ENCODE results near the gene CLCN1. TPM values are rescaled to one million over a fixed set of nuclear protein-coding genes. Genes with fewer than 3 reads are reported as not detected.
A peak's percentile ranks its signal among the peaks of the same experiment; 100 is the strongest.

CLCN1 gene

DNA sequence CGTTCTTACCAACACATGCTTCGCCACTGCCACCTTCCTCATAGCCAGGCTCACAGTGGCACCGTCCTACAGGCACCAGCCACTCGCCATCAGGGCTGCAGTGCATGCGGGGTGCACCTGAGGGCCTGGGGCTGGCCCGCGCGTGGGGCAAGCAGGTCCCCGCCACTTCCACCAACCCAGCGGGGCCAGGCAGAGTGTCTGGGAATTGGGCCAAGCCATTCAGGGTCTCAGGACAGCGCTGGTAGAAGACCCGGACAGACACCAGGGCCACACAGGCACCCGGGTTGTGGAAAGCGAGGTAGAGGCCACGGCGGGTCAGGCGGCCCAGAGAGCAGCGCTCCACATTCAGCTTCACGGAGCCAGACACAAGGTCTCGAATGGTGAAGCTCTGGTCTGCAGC, 83.7 kb downstream of the CLCN1 start:
- Histone ChIP-seq H2BK120ac (ENCODE audit: low read depth, low read length) (no peak overlapping the region), H2AFZ (ENCODE audit: low read length) (no peak overlapping the region), H3K4me3 (ENCODE audit: low read length in 2 of 2) (no peak overlapping the region), H2BK12ac (ENCODE audit: low read length) (no peak overlapping the region), H3K23ac (ENCODE audit: low read depth, low read length, poor library complexity) (peak overlapping the region; percentile 75), H2AK5ac (ENCODE audit: low read depth, low read length) (no peak overlapping the region), H3K4ac (ENCODE audit: low read length) (no peak overlapping the region), H3K4me2 (ENCODE audit: insufficient read depth, low read length, poor library complexity, severe bottlenecking) (no peak overlapping the region), H2BK5ac (ENCODE audit: low read length) (no peak overlapping the region), H4K91ac (ENCODE audit: low read depth, low read length, poor library complexity) (no peak overlapping the region), H3K27me3 (ENCODE audit: control insufficient read depth in 3 of 3, insufficient read depth in 3 of 3, low read depth in 1 of 3, low read length in 3 of 3) (no peaks in the 10 kb centered on the region), H3K18ac (ENCODE audit: low read length) (peak overlapping the region; percentile 53), H4K8ac (ENCODE audit: low read depth, low read length) (no peak overlapping the region), H2BK15ac (ENCODE audit: low read length) (no peak overlapping the region), H3K9ac (ENCODE audit: low read depth, low read length, poor library complexity) (no peak overlapping the region), H3K36me3 (replicated peaks in 1 of 2; ENCODE audit: control insufficient read depth in 2 of 2, insufficient read depth in 2 of 2, low read length in 2 of 2) (no peaks in the 10 kb centered on the region), H3K27ac (replicated peaks; ENCODE audit: low read length) (no peak overlapping the region), H3K9me3 (replicated peaks in 1 of 2; ENCODE audit: control insufficient read depth in 2 of 2, insufficient read depth in 1 of 2, low read depth in 1 of 2, low read length in 2 of 2) (no peaks in the 10 kb centered on the region), H3K4me1 (ENCODE audit: control insufficient read depth in 2 of 2, insufficient read depth in 1 of 2, low read depth in 1 of 2, low read length in 2 of 2) (peaks cover 0 to 3% of the 10 kb centered on the region in 2 donors), H3K79me1 (ENCODE audit: low read depth, low read length) (no peaks in the 10 kb centered on the region), H3K14ac (ENCODE audit: low read length) (peak overlapping the region; percentile 12)
- no CpG with 5 or more reads among the region's 20 CpGs for WGBS, 2 donors (ENCODE audit: extremely low coverage in 2 of 2, insufficient read length in 2 of 2, insufficient replicate concordance in 1 of 2)
- DNase-seq (ENCODE audit: low spot score): no peak

DNA sequence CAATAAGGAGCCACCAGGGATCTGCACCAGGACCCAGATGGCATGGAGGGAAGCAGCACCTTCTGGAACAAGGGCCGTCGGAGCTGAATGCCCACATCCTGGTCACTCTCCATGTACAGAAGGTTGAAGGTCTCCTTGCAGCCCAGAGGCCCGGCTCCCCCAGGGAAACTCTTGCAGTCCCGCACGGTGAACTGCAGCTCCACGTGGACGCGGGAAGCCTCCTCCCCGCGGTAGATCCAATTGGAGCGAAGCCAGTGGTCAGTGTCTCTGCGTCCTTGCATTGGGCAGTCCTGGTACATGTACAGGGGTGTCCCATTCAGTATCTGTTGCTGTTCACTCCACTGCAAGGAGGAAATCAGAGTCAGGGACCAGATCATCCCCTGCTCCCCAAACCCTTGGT, 85.4 kb downstream of the CLCN1 start:
- no peak overlapping the region for H4K8ac ChIP-seq (ENCODE audit: low read depth, low read length)
- H3K4me1 ChIP-seq (ENCODE audit: control insufficient read depth in 2 of 2, insufficient read depth in 1 of 2, low read depth in 1 of 2, low read length in 2 of 2): peaks cover 2 to 9% of the 10 kb centered on the region in 2 donors
- H3K18ac ChIP-seq (ENCODE audit: low read length): peak overlapping the region; percentile 4
- DNase-seq (ENCODE audit: low spot score): no peak
- H3K4ac ChIP-seq (ENCODE audit: low read length): no peak overlapping the region
- no peaks in the 10 kb centered on the region for H3K36me3 ChIP-seq (replicated peaks in 1 of 2; ENCODE audit: control insufficient read depth in 2 of 2, insufficient read depth in 2 of 2, low read length in 2 of 2)
- no peak overlapping the region for H4K91ac ChIP-seq (ENCODE audit: low read depth, low read length, poor library complexity)
- no peaks in the 10 kb centered on the region for H3K9me3 ChIP-seq (replicated peaks in 1 of 2; ENCODE audit: control insufficient read depth in 2 of 2, insufficient read depth in 1 of 2, low read depth in 1 of 2, low read length in 2 of 2)
- H2BK15ac ChIP-seq (ENCODE audit: low read length): no peak overlapping the region
- H3K4me2 ChIP-seq (ENCODE audit: insufficient read depth, low read length, poor library complexity, severe bottlenecking): no peak overlapping the region
- H2AFZ ChIP-seq (ENCODE audit: low read length): no peak overlapping the region
- no peaks in the 10 kb centered on the region for H3K79me1 ChIP-seq (ENCODE audit: low read depth, low read length)
- no peak overlapping the region for H3K4me3 ChIP-seq (ENCODE audit: low read length in 2 of 2)
- no peak overlapping the region for H3K14ac ChIP-seq (ENCODE audit: low read length)
- no CpG with 5 or more reads among the region's 12 CpGs for WGBS, 2 donors (ENCODE audit: extremely low coverage in 2 of 2, insufficient read length in 2 of 2, insufficient replicate concordance in 1 of 2)
- no peak overlapping the region for H2BK5ac ChIP-seq (ENCODE audit: low read length)
- no peak overlapping the region for H2BK12ac ChIP-seq (ENCODE audit: low read length)
- H3K9ac ChIP-seq (ENCODE audit: low read depth, low read length, poor library complexity): no peak overlapping the region
- H3K27me3 ChIP-seq (ENCODE audit: control insufficient read depth in 3 of 3, insufficient read depth in 3 of 3, low read depth in 1 of 3, low read length in 3 of 3): no peaks in the 10 kb centered on the region
- H3K27ac ChIP-seq (replicated peaks; ENCODE audit: low read length): no peak overlapping the region
- H2AK5ac ChIP-seq (ENCODE audit: low read depth, low read length): no peak overlapping the region
- H3K23ac ChIP-seq (ENCODE audit: low read depth, low read length, poor library complexity): no peak overlapping the region
- no peak overlapping the region for H2BK120ac ChIP-seq (ENCODE audit: low read depth, low read length)

Small RNAs within 50 kb of the gene (small RNA-seq; reads per million reads assigned to genes)
- not detected for gene MIR6892 (ENCODE audit: insufficient read depth)
- not detected for gene RN7SL481P (ENCODE audit: insufficient read depth)
- gene RN7SL535P (ENCODE audit: insufficient read depth): not detected
